HepG2 (cell line): ENCODE results near the gene SPRR5. TPM values are rescaled to one million over a fixed set of nuclear protein-coding genes. Genes with fewer than 3 reads are reported as not detected.

ENCODE experiments used
- ATAC-seq: fragments of 200-7000 bp; cut with Tn5 transposase; 3 replicates; pipeline ENCODE4 v1.9.1; 2020; ENCODE audit warnings: mild to moderate bottlenecking, moderate library complexity
- BruUV-seq: library from RNA; stranded (reverse); fragments of 400-500 nt; replicated peaks from 2 replicates; lab custom pipeline; 2021; lab: Mats Ljungman, UMichigan
- CTCF ChIA-PET: fragments of 300-600 bp; formaldehyde crosslinking; extraction: SDS; loops from one replicate; lab custom pipeline; 2021; ENCODE audit warnings: low total read pairs, inconsistent platforms, low intra/inter-chr PET ratio; lab: Yijun Ruan, JAX
- POLR2A ChIA-PET: fragments of 350-600 bp; sonication (Branson Sonifier 250); formaldehyde crosslinking; loops from one replicate; lab custom pipeline; 2020; ENCODE audit warnings: antibody characterized with exemption, inconsistent platforms; lab: Yijun Ruan, JAX
- DNase-seq: peaks from one replicate; pipeline ENCODE4 v3.0.0-alpha.2; 2015; ENCODE audit warnings: low spot score
- FAIRE-seq: peaks from 3 replicates; lab custom pipeline; 2011; peaks lifted over from hg19 to GRCh38; lab: Jason Lieb, UNC
- H2AFZ ChIP-seq: one replicate; pipeline ENCODE4 v1.6.1; 2011; ENCODE audit warnings: low read length, inconsistent platforms
- H3K27ac ChIP-seq: fragments of 300-600 bp; 3 replicates; pipeline ENCODE4 v1.8.0; 2011; ENCODE audit warnings: mixed run types, mild to moderate bottlenecking, mixed read lengths, low read length, inconsistent platforms; ENCODE audit not compliant: insufficient read depth; ENCODE audit errors: extremely low read length
- H3K27me3 ChIP-seq, 2 experiments: fragments of 200-600 bp in 1 of 2; 2 replicates in 1 of 2; 3 replicates in 1 of 2; pipeline versions ENCODE4 v1.6.0 to v1.8.0; 2011; ENCODE audit warnings: low read length in 2 of 2, mild to moderate bottlenecking in 2 of 2, moderate library complexity in 2 of 2, inconsistent platforms in 1 of 2; ENCODE audit not compliant: insufficient read depth in 2 of 2, control insufficient read depth in 1 of 2
- H3K36me3 ChIP-seq, 2 experiments: fragments of 200-600 bp in 1 of 2; replicated peaks in 1 of 2; 2 replicates in 1 of 2; 3 replicates in 1 of 2; pipeline versions ENCODE4 v1.5.1 to v1.8.0; 2011; ENCODE audit warnings: low read length in 2 of 2, inconsistent platforms in 1 of 2; ENCODE audit not compliant: insufficient read depth in 2 of 2, control insufficient read depth in 1 of 2
- H3K4me1 ChIP-seq: 2 replicates; pipeline ENCODE4 v1.5.1; 2012; ENCODE audit warnings: low read length, inconsistent platforms; ENCODE audit not compliant: insufficient read depth
- H3K4me2 ChIP-seq: 2 replicates; pipeline ENCODE4 v1.6.0; 2011; ENCODE audit warnings: low read depth, low read length, inconsistent platforms
- H3K4me3 ChIP-seq, 3 experiments: fragments of 200-600 bp in 1 of 3; sonication (generic), shearing (Covaris generic) in 1 of 3; replicated peaks in 1 of 3; 2 replicates each; pipeline ENCODE4 v1.5.1; 2011 to 2016; ENCODE audit warnings: low read length in 3 of 3, inconsistent platforms in 2 of 3, low read depth in 2 of 3, mild to moderate bottlenecking in 2 of 3, control low read depth in 1 of 3, mixed read lengths in 1 of 3; ENCODE audit not compliant: insufficient read depth in 1 of 3
- H3K79me2 ChIP-seq: one replicate; pipeline ENCODE4 v1.6.1; 2011; ENCODE audit warnings: low read length, inconsistent platforms; ENCODE audit not compliant: insufficient read depth
- H3K9ac ChIP-seq: 2 replicates; pipeline ENCODE4 v1.6.0; 2011; ENCODE audit warnings: mild to moderate bottlenecking, low read depth, low read length, inconsistent platforms; ENCODE audit not compliant: insufficient read depth
- H3K9me3 ChIP-seq: 2 replicates; pipeline ENCODE4 v1.5.1; 2012; ENCODE audit warnings: mild to moderate bottlenecking, low read length
- H4K20me1 ChIP-seq: 2 replicates; pipeline ENCODE4 v1.6.0; 2011; ENCODE audit warnings: inconsistent platforms, mild to moderate bottlenecking, low read length, moderate library complexity; ENCODE audit not compliant: insufficient read depth
- SNAI1 ChIP-seq: sonication (generic); formaldehyde crosslinking; IDR thresholded peaks from 2 replicates; pipeline ENCODE4 v1.5.0; 2020; ENCODE audit warnings: mild to moderate bottlenecking, missing genetic modification reagents, borderline replicate concordance
- ZNF367 ChIP-seq: sonication (generic); formaldehyde crosslinking; IDR thresholded peaks from 2 replicates; pipeline ENCODE4 v1.4.0; 2020; ENCODE audit warnings: missing genetic modification reagents, borderline replicate concordance
- ZNF383 ChIP-seq: sonication (generic); formaldehyde crosslinking; IDR thresholded peaks from 2 replicates; pipeline ENCODE4 v1.4.0; 2020; ENCODE audit warnings: missing genetic modification reagents, mild to moderate bottlenecking, borderline replicate concordance
- ZNF432 ChIP-seq: sonication (generic); formaldehyde crosslinking; IDR thresholded peaks from 2 replicates; pipeline ENCODE4 v1.5.0; 2020; ENCODE audit warnings: missing genetic modification reagents, mild to moderate bottlenecking, borderline replicate concordance
- ZNF546 ChIP-seq: sonication (generic); formaldehyde crosslinking; conservative IDR thresholded peaks from 2 replicates; pipeline ENCODE4 v1.8.1; 2023; ENCODE audit warnings: mild to moderate bottlenecking, missing genetic modification reagents
- ZNF570 ChIP-seq: sonication (generic); formaldehyde crosslinking; IDR thresholded peaks from 2 replicates; pipeline ENCODE4 v1.4.0; 2020; ENCODE audit warnings: mild to moderate bottlenecking, missing genetic modification reagents, borderline replicate concordance
- in situ Hi-C: cut with HindIII; loops from 2 replicates; pipeline ENCODE4 v1.10.0; 2017; ENCODE audit warnings: low pct_unique_long_range_greater_than_20kb; ENCODE audit not compliant: extremely low pct_ligation_motif_present
- intact Hi-C: fragments of 100-400 bp; cut with micrococcal nuclease; formaldehyde crosslinking; loops from one replicate; pipeline ENCODE4 v1.10.0; 2022; ENCODE audit not compliant: unreplicated experiment
- polyA plus RNA-seq, 8 experiments: library from polyadenylated mRNA; depleted of rRNA in 3 of 8; stranded (reverse) in 7 of 8; unstranded in 1 of 8; fragments of >200 nt; fragmentation: Illumina TruSeq in 4 of 8; extraction: Trizol in 4 of 8; gene quantifications; 2 replicates each; pipeline versions ENCODE4 v1.2.1 to v1.2.3, GENCODE V29; 2011 to 2016; ENCODE audit warnings: low read depth in 4 of 8, missing spikeins in 1 of 8, mixed read lengths in 1 of 8; ENCODE audit not compliant: insufficient read depth in 1 of 8
- total RNA-seq, 5 experiments: library from RNA; depleted of rRNA; stranded (reverse); fragments of >200 nt; fragmentation: Illumina TruSeq; extraction: Trizol; gene quantifications; 2 replicates each; pipeline ENCODE4 v1.2.3, GENCODE V29; 2016; ENCODE audit warnings: low read depth in 1 of 5
- TF ChIP-seq, protein P1 (sequence below), 2 experiments: sonication (generic) in 1 of 2; formaldehyde crosslinking in 1 of 2; IDR thresholded peaks; 2 replicates each; pipeline versions ENCODE4 v1.4.0 to v1.6.1; 2016 to 2020; ENCODE audit warnings: borderline replicate concordance in 1 of 2, low read depth in 1 of 2, mild to moderate bottlenecking in 1 of 2, missing genetic modification reagents in 1 of 2
- TF ChIP-seq, protein P2 (sequence below): sonication (generic); formaldehyde crosslinking; IDR thresholded peaks from 2 replicates; pipeline ENCODE4 v1.5.0; 2020; ENCODE audit warnings: mild to moderate bottlenecking, missing genetic modification reagents, borderline replicate concordance
- TF ChIP-seq, protein P3 (sequence below): sonication (generic); formaldehyde crosslinking; IDR thresholded peaks from 2 replicates; pipeline ENCODE4 v1.8.1; 2023; ENCODE audit warnings: mild to moderate bottlenecking, moderate library complexity, missing genetic modification reagents

SPRR5 gene
- total and polyA plus RNA-seq, 2 of the 13 experiments (the other 11 are each of a cell fraction or from before 2014, with no cell fraction given): not detected

DNA sequence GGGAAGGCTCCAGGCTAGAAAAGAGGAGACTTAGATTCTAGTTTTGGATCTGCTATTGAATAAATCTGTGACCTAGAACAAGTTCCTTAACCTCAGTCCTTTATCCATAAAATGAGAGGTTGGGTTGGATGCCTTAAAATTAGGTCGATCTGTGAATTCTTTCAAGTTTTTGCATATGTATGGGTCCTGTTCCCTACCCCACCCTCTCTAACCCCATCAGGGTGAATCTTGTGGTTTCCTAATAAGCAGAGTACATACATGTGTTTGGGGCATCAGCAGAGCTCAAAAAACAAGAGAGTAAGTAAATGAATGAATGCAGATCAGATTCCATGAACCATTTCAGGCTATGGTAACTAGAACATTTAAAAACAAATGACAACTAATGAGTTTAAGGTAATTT is 29.7 kb downstream of the SPRR5 start (continued):
- TF ChIP-seq, protein P1, sequence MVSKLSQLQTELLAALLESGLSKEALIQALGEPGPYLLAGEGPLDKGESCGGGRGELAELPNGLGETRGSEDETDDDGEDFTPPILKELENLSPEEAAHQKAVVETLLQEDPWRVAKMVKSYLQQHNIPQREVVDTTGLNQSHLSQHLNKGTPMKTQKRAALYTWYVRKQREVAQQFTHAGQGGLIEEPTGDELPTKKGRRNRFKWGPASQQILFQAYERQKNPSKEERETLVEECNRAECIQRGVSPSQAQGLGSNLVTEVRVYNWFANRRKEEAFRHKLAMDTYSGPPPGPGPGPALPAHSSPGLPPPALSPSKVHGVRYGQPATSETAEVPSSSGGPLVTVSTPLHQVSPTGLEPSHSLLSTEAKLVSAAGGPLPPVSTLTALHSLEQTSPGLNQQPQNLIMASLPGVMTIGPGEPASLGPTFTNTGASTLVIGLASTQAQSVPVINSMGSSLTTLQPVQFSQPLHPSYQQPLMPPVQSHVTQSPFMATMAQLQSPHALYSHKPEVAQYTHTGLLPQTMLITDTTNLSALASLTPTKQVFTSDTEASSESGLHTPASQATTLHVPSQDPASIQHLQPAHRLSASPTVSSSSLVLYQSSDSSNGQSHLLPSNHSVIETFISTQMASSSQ (IDR thresholded peaks at IDR 0.05; ENCODE audit: low read depth): no peak
- TF ChIP-seq, protein P1 (CRISPR knock-in tag; IDR thresholded peaks at IDR 0.05; ENCODE audit: borderline replicate concordance): no peak
- no peak for TF ChIP-seq ZNF432 (CRISPR knock-in tag)
- TF ChIP-seq ZNF570: no peak
- TF ChIP-seq ZNF546 (CRISPR knock-in tag): no peak
- no peak for TF ChIP-seq ZNF383 (CRISPR knock-in tag)
- TF ChIP-seq SNAI1 (CRISPR knock-in tag): no peak
- no peak for TF ChIP-seq ZNF367 (CRISPR knock-in tag)

DNA sequence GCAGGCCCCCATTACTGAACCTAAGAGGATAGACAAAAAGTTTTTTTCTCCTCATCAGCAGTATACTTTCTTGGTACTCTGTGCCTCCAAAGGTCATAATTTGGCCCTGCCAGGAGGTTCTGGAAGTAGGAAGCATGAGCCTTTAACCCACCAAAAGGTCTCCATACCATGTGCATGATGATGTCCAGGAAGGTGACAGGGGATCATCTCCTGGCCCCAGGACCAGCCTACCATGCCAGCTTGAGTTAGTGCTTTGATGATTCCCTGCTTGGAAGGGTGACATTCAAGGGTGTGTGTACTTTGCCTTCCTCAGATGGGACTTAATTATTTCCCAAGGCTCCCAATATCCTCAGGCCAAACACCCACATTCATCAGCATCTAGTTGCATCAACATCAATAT is 30.6 kb downstream of the SPRR5 start:
- POLR2A ChIA-PET: no interaction called here
- CTCF ChIA-PET: no interaction called here
- intact Hi-C loops: no loop called here
- no TSS peak for BruUV-seq
- ATAC-seq: no peak
- H3K4me1 ChIP-seq: no peaks in the 10 kb centered on the region
- no peaks in the 10 kb centered on the region for H3K27me3 ChIP-seq
- no peak overlapping the region for H3K4me2 ChIP-seq
- no peak for FAIRE-seq
- no peak overlapping the region for H2AFZ ChIP-seq
- no peaks in the 10 kb centered on the region for H3K79me2 ChIP-seq
- no peak overlapping the region for H3K4me3 ChIP-seq
- in situ Hi-C loops: no loop called here
- H3K9ac ChIP-seq: no peak overlapping the region
- TF ChIP-seq, protein P2, sequence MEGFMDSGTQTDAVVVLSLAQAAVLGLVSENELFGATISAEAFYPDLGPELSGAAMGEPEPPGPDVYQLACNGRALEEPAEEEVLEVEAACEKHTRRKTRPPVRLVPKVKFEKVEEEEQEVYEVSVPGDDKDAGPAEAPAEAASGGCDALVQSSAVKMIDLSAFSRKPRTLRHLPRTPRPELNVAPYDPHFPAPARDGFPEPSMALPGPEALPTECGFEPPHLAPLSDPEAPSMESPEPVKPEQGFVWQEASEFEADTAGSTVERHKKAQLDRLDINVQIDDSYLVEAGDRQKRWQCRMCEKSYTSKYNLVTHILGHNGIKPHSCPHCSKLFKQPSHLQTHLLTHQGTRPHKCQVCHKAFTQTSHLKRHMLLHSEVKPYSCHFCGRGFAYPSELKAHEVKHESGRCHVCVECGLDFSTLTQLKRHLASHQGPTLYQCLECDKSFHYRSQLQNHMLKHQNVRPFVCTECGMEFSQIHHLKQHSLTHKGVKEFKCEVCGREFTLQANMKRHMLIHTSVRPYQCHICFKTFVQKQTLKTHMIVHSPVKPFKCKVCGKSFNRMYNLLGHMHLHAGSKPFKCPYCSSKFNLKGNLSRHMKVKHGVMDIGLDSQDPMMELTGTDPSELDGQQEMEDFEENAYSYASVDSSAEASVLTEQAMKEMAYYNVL (CRISPR knock-in tag): no peak
- TF ChIP-seq, protein P3, sequence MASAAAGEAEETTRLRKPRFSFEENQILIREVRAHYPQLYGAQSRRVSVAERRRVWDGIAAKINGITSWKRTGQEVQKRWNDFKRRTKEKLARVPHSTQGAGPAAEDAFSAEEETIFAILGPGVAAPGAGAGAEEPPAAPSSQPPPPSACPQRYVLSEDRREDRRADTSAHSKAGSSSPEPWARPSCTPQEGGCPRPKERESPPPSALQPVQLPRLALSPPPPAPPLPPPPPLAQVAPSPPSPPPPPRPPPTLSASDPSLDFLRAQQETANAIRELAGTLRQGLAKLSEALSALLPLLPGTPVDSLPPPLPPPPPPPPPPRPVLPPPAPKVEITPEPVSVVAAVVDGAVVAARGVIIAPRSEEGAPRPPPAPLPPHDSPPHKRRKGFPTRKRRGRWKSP (CRISPR knock-in tag): no peak
- TF ChIP-seq, all 625 proteins: peak for 0
- Histone ChIP-seq H3K27ac (no peak overlapping the region), H3K9me3 (no peaks in the 10 kb centered on the region), H3K36me3 (no peaks in the 10 kb centered on the region), H4K20me1 (no peaks in the 10 kb centered on the region)
- no peak for DNase-seq
